Mucosa of rectum (tissue), 2 donors: Measurements from ENCODE around the gene ADGRB3.

ENCODE experiments used
- H3K27ac ChIP-seq, 2 donors: one replicate each; pipeline ENCODE4 v1.7.0; 2013; ENCODE audit warnings: inconsistent platforms in 2 of 2, low read depth in 2 of 2, low read length in 2 of 2
- H3K27me3 ChIP-seq, 2 donors: one replicate each; pipeline ENCODE4 v1.7.0; 2013; ENCODE audit warnings: low read length in 2 of 2; ENCODE audit not compliant: control insufficient read depth in 2 of 2, insufficient read depth in 2 of 2
- H3K36me3 ChIP-seq, 2 donors: one replicate each; pipeline ENCODE4 v1.7.0; 2013; ENCODE audit warnings: low read length in 2 of 2; ENCODE audit not compliant: control insufficient read depth in 2 of 2, insufficient read depth in 2 of 2
- H3K4me1 ChIP-seq, 2 donors: one replicate each; pipeline ENCODE4 v1.7.0; 2013; ENCODE audit warnings: low read length in 2 of 2, mild to moderate bottlenecking in 1 of 2; ENCODE audit not compliant: control insufficient read depth in 2 of 2, insufficient read depth in 2 of 2
- H3K4me3 ChIP-seq, 2 donors: one replicate each; pipeline ENCODE4 v1.7.0; 2013; ENCODE audit warnings: low read length in 2 of 2
- H3K9ac ChIP-seq, 2 donors: one replicate each; pipeline ENCODE4 v1.7.0; 2013; ENCODE audit warnings: low read length in 2 of 2, low read depth in 1 of 2, mild to moderate bottlenecking in 1 of 2
- H3K9me3 ChIP-seq, 2 donors: one replicate each; pipeline ENCODE4 v1.7.0; 2013; ENCODE audit warnings: low read length in 2 of 2; ENCODE audit not compliant: control insufficient read depth in 2 of 2
- donor health status: healthy.
- donor health status: Normal muscosa, but diverticular disease.

Gene ADGRB3

GRCh38 chr6:69038841-69039240 is 403.8 kb downstream of the ADGRB3 start:
- H3K27me3 ChIP-seq, result no peaks in the 10 kb centered on the region
- no peaks in the 10 kb centered on the region for H3K4me1 ChIP-seq
- no peaks in the 10 kb centered on the region for H3K9me3 ChIP-seq
- H3K36me3 ChIP-seq, result no peaks in the 10 kb centered on the region
- no peak overlapping the region for H3K27ac ChIP-seq
- H3K9ac ChIP-seq, result no peak overlapping the region
- no peak overlapping the region for H3K4me3 ChIP-seq

- Histone ChIP-seq H3K9me3 (no peaks in the 10 kb centered on the region), H3K36me3 (no peaks in the 10 kb centered on the region), H3K27me3 (no peaks in the 10 kb centered on the region), H3K9ac (no peak overlapping the region), H3K4me3 (no peak overlapping the region), H3K4me1 (no peaks in the 10 kb centered on the region), H3K27ac (no peak overlapping the region)
Observed at GRCh38 chr6:69042297-69042696, 407.2 kb downstream of the ADGRB3 start.

GRCh38 chr6:69044534-69044933 is 409.5 kb downstream of the ADGRB3 start:
- Histone ChIP-seq H3K9me3 (no peaks in the 10 kb centered on the region), H3K27ac (no peak overlapping the region)

GRCh38 chr6:69059413-69059812 is 424.3 kb downstream of the ADGRB3 start:
- no peaks in the 10 kb centered on the region for H3K4me1 ChIP-seq
- H3K27ac ChIP-seq, result no peak overlapping the region
- H3K27me3 ChIP-seq, result no peaks in the 10 kb centered on the region
- no peaks in the 10 kb centered on the region for H3K36me3 ChIP-seq
- no peaks in the 10 kb centered on the region for H3K9me3 ChIP-seq
- no peak overlapping the region for H3K4me3 ChIP-seq
- no peak overlapping the region for H3K9ac ChIP-seq

More at GRCh38 chr6:69044534-69044933, 409.5 kb downstream of the ADGRB3 start:
- Histone ChIP-seq H3K4me1 (no peaks in the 10 kb centered on the region), H3K27me3 (no peaks in the 10 kb centered on the region), H3K4me3 (no peak overlapping the region), H3K36me3 (no peaks in the 10 kb centered on the region), H3K9ac (no peak overlapping the region)

GRCh38 chr6:69061066-69061465 is 426.0 kb downstream of the ADGRB3 start:
- no peaks in the 10 kb centered on the region for H3K36me3 ChIP-seq
- H3K27ac ChIP-seq, result no peak overlapping the region
- no peak overlapping the region for H3K9ac ChIP-seq
- H3K4me3 ChIP-seq, result no peak overlapping the region
- no peaks in the 10 kb centered on the region for H3K4me1 ChIP-seq
- no peaks in the 10 kb centered on the region for H3K27me3 ChIP-seq
- no peaks in the 10 kb centered on the region for H3K9me3 ChIP-seq

- Histone ChIP-seq H3K4me1 (no peaks in the 10 kb centered on the region), H3K36me3 (no peaks in the 10 kb centered on the region), H3K27ac (no peak overlapping the region), H3K9me3 (no peaks in the 10 kb centered on the region), H3K9ac (no peak overlapping the region), H3K4me3 (no peak overlapping the region), H3K27me3 (no peaks in the 10 kb centered on the region)
Observed at GRCh38 chr6:69063401-69063800, 428.3 kb downstream of the ADGRB3 start.

- H3K9me3 ChIP-seq, result no peaks in the 10 kb centered on the region
- H3K4me3 ChIP-seq, result no peak overlapping the region
- no peak overlapping the region for H3K9ac ChIP-seq
- no peaks in the 10 kb centered on the region for H3K4me1 ChIP-seq
- H3K27me3 ChIP-seq, result no peaks in the 10 kb centered on the region
- no peak overlapping the region for H3K27ac ChIP-seq
- no peaks in the 10 kb centered on the region for H3K36me3 ChIP-seq
Observed at GRCh38 chr6:69064226-69064625, 429.1 kb downstream of the ADGRB3 start.

GRCh38 chr6:69069881-69070280 is 434.8 kb downstream of the ADGRB3 start:
- no peak overlapping the region for H3K27ac ChIP-seq
- no peak overlapping the region for H3K9ac ChIP-seq

GRCh38 chr6:69072796-69073195 is 437.7 kb downstream of the ADGRB3 start:
- Histone ChIP-seq H3K27me3 (no peaks in the 10 kb centered on the region), H3K9ac (no peak overlapping the region), H3K27ac (no peak overlapping the region)

More at GRCh38 chr6:69069881-69070280, 434.8 kb downstream of the ADGRB3 start:
- no peaks in the 10 kb centered on the region for H3K27me3 ChIP-seq
- H3K9me3 ChIP-seq, result no peaks in the 10 kb centered on the region
- H3K4me3 ChIP-seq, result no peak overlapping the region
- no peaks in the 10 kb centered on the region for H3K4me1 ChIP-seq
- H3K36me3 ChIP-seq, result no peaks in the 10 kb centered on the region

GRCh38 chr6:69084746-69085335 is 449.8 kb downstream of the ADGRB3 start:
- Histone ChIP-seq H3K27me3 (no peaks in the 10 kb centered on the region), H3K4me1 (no peaks in the 10 kb centered on the region), H3K9me3 (no peaks in the 10 kb centered on the region), H3K4me3 (no peak overlapping the region), H3K36me3 (no peaks in the 10 kb centered on the region), H3K27ac (no peak overlapping the region), H3K9ac (no peak overlapping the region)

More at GRCh38 chr6:69072796-69073195, 437.7 kb downstream of the ADGRB3 start:
- no peak overlapping the region for H3K4me3 ChIP-seq
- H3K4me1 ChIP-seq, result no peaks in the 10 kb centered on the region
- H3K9me3 ChIP-seq, result no peaks in the 10 kb centered on the region
- no peaks in the 10 kb centered on the region for H3K36me3 ChIP-seq

GRCh38 chr6:69086689-69087088 is 451.6 kb downstream of the ADGRB3 start:
- no peaks in the 10 kb centered on the region for H3K4me1 ChIP-seq
- no peak overlapping the region for H3K9ac ChIP-seq
- no peaks in the 10 kb centered on the region for H3K36me3 ChIP-seq
- no peaks in the 10 kb centered on the region for H3K9me3 ChIP-seq
- no peak overlapping the region for H3K4me3 ChIP-seq
- H3K27me3 ChIP-seq, result no peaks in the 10 kb centered on the region
- no peak overlapping the region for H3K27ac ChIP-seq
